Measurements from ENCODE around the gene GPR171. TPM values are rescaled to one million over a fixed set of nuclear protein-coding genes. Genes with fewer than 3 reads are reported as not detected.

The GPR171 gene
- total and polyA plus RNA-seq, 2 donors (not counting 3 experiments of a cell fraction or from before 2014, with no cell fraction given), result not detected

DNA sequence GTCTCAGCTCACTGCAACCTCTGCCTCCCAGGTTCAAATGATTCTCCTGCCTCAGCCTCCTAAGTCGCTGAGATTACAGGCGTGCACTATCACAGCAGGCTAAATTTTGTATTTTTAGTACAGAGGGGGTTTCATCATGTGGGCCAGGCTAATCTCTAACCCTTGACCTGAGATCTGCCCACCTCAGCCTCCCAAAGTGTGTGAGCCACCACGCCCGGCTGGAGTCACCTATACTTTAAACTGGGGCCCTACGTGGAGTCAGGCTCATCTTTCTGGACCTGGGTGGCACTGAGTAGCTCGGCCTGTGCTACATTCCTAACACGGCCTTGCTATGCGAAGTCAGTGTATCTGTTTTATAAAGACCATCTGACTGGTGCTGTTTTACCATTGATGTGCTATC is 5.8 kb downstream of the GPR171 start:
- dilution Hi-C loops (cut with MboI; ENCODE audit: extremely low pct_ligation_motif_present, low sequenced_read_pairs), result no loop called here
- Histone ChIP-seq H3K4me1 (ENCODE audit: control insufficient read depth, extremely low read depth, insufficient read depth, low read length) (no peaks in the 10 kb centered on the region), H3K36me3 (ENCODE audit: control insufficient read depth in 2 of 2, extremely low read depth in 1 of 2, insufficient read depth in 2 of 2, low read length in 2 of 2) (no peaks in the 10 kb centered on the region), H3K27ac (ENCODE audit: insufficient read depth, low read depth, low read length) (no peak overlapping the region), H3K4me2 (ENCODE audit: insufficient read depth, low read length) (no peak overlapping the region), H3K9me3 (replicated peaks; ENCODE audit: control insufficient read depth, insufficient read depth, low read length) (no peaks in the 10 kb centered on the region), H3K27me3 (ENCODE audit: control insufficient read depth in 2 of 2, insufficient read depth in 2 of 2, low read length in 2 of 2) (no peaks in the 10 kb centered on the region), H4K20me1 (replicated peaks; ENCODE audit: control insufficient read depth, extremely low read depth, insufficient read depth, low read length) (no peaks in the 10 kb centered on the region), H3K9me1 (replicated peaks; ENCODE audit: control insufficient read depth, extremely low read depth, insufficient read depth, low read length) (no peaks in the 10 kb centered on the region), H3K4me3 (replicated peaks in 1 of 3; ENCODE audit: insufficient read depth in 1 of 3, low read depth in 1 of 3, low read length in 3 of 3) (no peak overlapping the region), H3K79me2 (ENCODE audit: control insufficient read depth, insufficient read depth, low read length) (no peaks in the 10 kb centered on the region), H3K9ac (replicated peaks; ENCODE audit: extremely low read depth, insufficient read depth, low read length) (no peak overlapping the region), H2AFZ (ENCODE audit: low read depth, low read length) (no peak overlapping the region)
- no peak for DNase-seq (ENCODE audit: low read depth, low spot score)
- ChIA-PET POLR2A (no interaction called here), CTCF (interaction anchor here (1.3 to 3.1 kb wide), 3 partner anchors 10 to 130 kb away, joined by 3 to 11 read pairs (median 6); no protein-coding TSS in a partner anchor)
- TF ChIP-seq JUN (IDR thresholded peaks at IDR 0.05; ENCODE audit: borderline replicate concordance, insufficient read depth, insufficient read length, low read depth) (no peak), EZH2 (IDR thresholded peaks at IDR 0.05; ENCODE audit: borderline replicate concordance, low read depth, low read length, severe bottlenecking) (no peak), FOS (IDR thresholded peaks at IDR 0.05; ENCODE audit: borderline replicate concordance, insufficient read depth, low read length) (no peak), POLR2AphosphoS5 (IDR thresholded peaks at IDR 0.05; ENCODE audit: insufficient read depth, low read depth, low read length) (no peak), GATA2 (IDR thresholded peaks at IDR 0.05; ENCODE audit: insufficient read depth, insufficient read length, low read depth, low read length) (no peak), POLR2A (IDR thresholded peaks at IDR 0.05; ENCODE audit: low read depth, low read length) (no peak), MYC (IDR thresholded peaks at IDR 0.05; ENCODE audit: low read depth, low read length) (no peak), MAX (IDR thresholded peaks at IDR 0.05; ENCODE audit: insufficient read depth, insufficient read length) (no peak), CTCF (IDR thresholded peaks at IDR 0.05; ENCODE audit: extremely low read depth in 1 of 2, insufficient read depth in 1 of 2, low read depth in 1 of 2, low read length in 2 of 2) (no peak)
- intact Hi-C loops (cut with micrococcal nuclease), result no loop called here
- no TSS peak for BruUV-seq (replicated peaks)
- no peak for FAIRE-seq
